ENCODE data around the gene FUT2. TPM values are rescaled to one million over a fixed set of nuclear protein-coding genes. Genes with fewer than 3 reads are reported as not detected.
"Not testable (repeated sequence)": the region's sequence is repeated elsewhere in the genome, so short reads cannot be mapped to it uniquely, and the experiment has no call there.

The FUT2 gene
- total and polyA plus RNA-seq, 10 of the 15 experiments (the other 5 are each of a cell fraction or from before 2014, with no cell fraction given) = 0.02 to 0.13 (median 0.07) TPM; not detected in 7

DNA sequence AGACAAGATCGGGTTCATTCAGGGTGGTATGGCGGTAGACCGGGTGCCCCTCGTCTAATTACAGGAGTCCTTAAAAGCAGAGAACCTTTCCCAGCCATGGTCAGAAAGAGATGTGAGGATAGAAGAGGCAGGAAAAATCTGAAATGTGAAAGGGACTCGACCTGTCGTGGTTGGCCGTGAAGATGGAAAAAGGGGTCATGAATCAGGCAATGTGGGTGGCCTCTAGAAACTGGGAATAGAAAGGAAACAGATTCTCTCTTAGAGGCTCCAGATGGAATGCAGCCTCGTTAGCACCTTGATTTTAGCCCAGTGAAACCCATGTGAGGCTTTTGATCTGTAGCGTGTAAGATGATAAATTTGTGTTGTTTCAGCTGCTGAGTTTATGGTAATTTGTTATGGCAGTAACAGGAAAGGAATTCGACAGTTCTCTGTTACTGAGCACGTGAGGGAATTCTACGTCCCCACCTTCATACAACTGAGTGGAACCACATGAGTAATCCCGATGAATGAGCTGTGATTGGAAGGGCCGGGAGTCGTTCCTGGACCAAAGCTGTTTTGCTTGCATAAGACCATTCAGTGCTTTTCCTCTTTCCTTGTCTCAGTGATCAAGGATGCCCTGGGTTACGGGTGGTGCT, 38.8 kb upstream of the FUT2 start:
- ATAC-seq (no peak), DNase-seq (ENCODE audit: low read depth, low spot score) (no peak), FAIRE-seq (no peak)
- POLR2A ChIA-PET = interaction anchor here (0.6 kb wide), 1 partner anchor 7 kb away, joined by 3 read pairs; no protein-coding TSS in a partner anchor
- Histone ChIP-seq H3K9ac (ENCODE audit: control insufficient read depth, insufficient read depth, low read length) (no peak overlapping the region), H3K4me2 (ENCODE audit: control insufficient read depth, insufficient read depth) (no peak overlapping the region), H3K27me3 (replicated peaks in 1 of 2; ENCODE audit: control insufficient read depth in 2 of 2, insufficient read depth in 2 of 2, low read length in 1 of 2) (no peaks in the 10 kb centered on the region), H3K27ac (ENCODE audit: control insufficient read depth, insufficient read depth) (no peak overlapping the region), H3K4me1 (ENCODE audit: control insufficient read depth, insufficient read depth, low read length) (peaks cover 11% of the 10 kb centered on the region), H4K20me1 (ENCODE audit: control insufficient read depth, insufficient read depth) (no peaks in the 10 kb centered on the region), H3K79me2 (ENCODE audit: control insufficient read depth, insufficient read depth, low read length) (no peaks in the 10 kb centered on the region), H3K9me3 (replicated peaks; ENCODE audit: control insufficient read depth, insufficient read depth, low read length) (no peaks in the 10 kb centered on the region; the same call in 2 of the 3 replicates), H3K36me3 (ENCODE audit: control insufficient read depth in 2 of 2, insufficient read depth in 2 of 2, low read length in 1 of 2) (no peaks in the 10 kb centered on the region), H2AFZ (ENCODE audit: control insufficient read depth, low read depth, low read length) (no peak overlapping the region), H3K4me3 (no peak overlapping the region)
- BruUV-seq (replicated peaks) = no TSS peak
- SMC1A ChIA-PET (ENCODE audit: uncharacterized antibody, unreplicated experiment) = no interaction called here
- intact Hi-C loops (cut with micrococcal nuclease; ENCODE audit: unreplicated experiment) (no loop called here), in situ Hi-C loops (cut with MboI) (no loop called here)
- TF ChIP-seq MYB (IDR thresholded peaks at IDR 0.05; ENCODE audit: borderline replicate concordance, low read depth, low read length) (no peak), KAT2A (conservative IDR thresholded peaks at IDR 0.05; ENCODE audit: control insufficient read depth, low read depth, low read length) (no peak), SP1 (IDR thresholded peaks at IDR 0.05; ENCODE audit: low read depth, low read length) (no peak)
- 53% methylated on average over 16 of the region's 16 CpGs for WGBS (ENCODE audit: insufficient coverage, insufficient replicate concordance, low lambda C conversion rate, missing lambda C conversion rate)
- RAD21 ChIA-PET (ENCODE audit: unreplicated experiment) = no interaction called here
- CTCF ChIA-PET = interaction anchor here (1.1 to 1.8 kb wide), 2 partner anchors 11 to 18 kb away, joined by 3 to 6 read pairs; partner anchors contain the start of gene CA11

DNA sequence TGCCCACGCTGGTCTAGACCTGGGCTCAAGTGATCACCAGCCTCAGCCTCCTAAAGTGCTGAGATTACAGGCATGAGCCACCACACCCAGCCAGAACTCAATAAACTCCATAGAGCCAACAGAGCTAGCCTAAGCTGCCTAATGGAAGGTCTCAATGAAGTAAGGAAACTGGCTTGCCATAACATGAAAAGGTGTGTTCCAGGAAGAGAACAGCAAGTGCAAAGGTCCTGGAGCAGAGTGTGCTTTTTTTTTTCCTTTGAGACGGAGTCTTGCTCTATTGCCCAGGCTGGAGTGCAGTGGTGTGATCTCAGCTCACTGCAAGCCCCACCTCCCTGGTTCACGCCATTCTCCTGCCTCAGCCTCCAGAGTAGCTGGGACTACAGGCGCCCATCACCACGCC, 37.9 kb upstream of the FUT2 start:
- H3K4me2 ChIP-seq (ENCODE audit: control insufficient read depth, insufficient read depth); DNase-seq (ENCODE audit: low read depth, low spot score); intact Hi-C loops (cut with micrococcal nuclease; ENCODE audit: unreplicated experiment); H3K27me3 ChIP-seq (replicated peaks in 1 of 2; ENCODE audit: control insufficient read depth in 2 of 2, insufficient read depth in 2 of 2, low read length in 1 of 2); H3K9me3 ChIP-seq (replicated peaks; ENCODE audit: control insufficient read depth, insufficient read depth, low read length); H3K27ac ChIP-seq (ENCODE audit: control insufficient read depth, insufficient read depth); H3K4me1 ChIP-seq (ENCODE audit: control insufficient read depth, insufficient read depth, low read length); in situ Hi-C loops (cut with MboI); H4K20me1 ChIP-seq (ENCODE audit: control insufficient read depth, insufficient read depth); H2AFZ ChIP-seq (ENCODE audit: control insufficient read depth, low read depth, low read length); BruUV-seq (replicated peaks); SMC1A ChIA-PET (ENCODE audit: uncharacterized antibody, unreplicated experiment); H3K4me3 ChIP-seq; POLR2A ChIA-PET; RAD21 ChIA-PET (ENCODE audit: unreplicated experiment); H3K79me2 ChIP-seq (ENCODE audit: control insufficient read depth, insufficient read depth, low read length); FAIRE-seq; ATAC-seq; H3K9ac ChIP-seq (ENCODE audit: control insufficient read depth, insufficient read depth, low read length); H3K36me3 ChIP-seq (ENCODE audit: control insufficient read depth in 2 of 2, insufficient read depth in 2 of 2, low read length in 1 of 2): not testable (repeated sequence)
- WGBS (ENCODE audit: insufficient coverage, insufficient replicate concordance, low lambda C conversion rate, missing lambda C conversion rate) = 76% methylated on average over 5 of the region's 5 CpGs
- CTCF ChIA-PET = interaction anchor here (0.9 to 1.1 kb wide), 3 partner anchors 12 to 323 kb away, joined by 3 to 5 read pairs (median 3); partner anchors contain the start of gene CA11

Measured in GM12878 (cell line).